PC-9 (cell line): ENCODE results near the gene OBSCN.

Source experiments
- EZH2 ChIP-seq: fragments of 200-600 bp; sonication (generic); IDR thresholded peaks from 2 replicates; pipeline ENCODE4 v1.8.0; 2017; ENCODE audit warnings: antibody characterized with exemption, low read depth
- TF ChIP-seq, protein P1 (sequence below): fragments of 200-600 bp; sonication (generic); conservative IDR thresholded peaks from 2 replicates; pipeline ENCODE4 v1.6.1; 2017; ENCODE audit warnings: mixed run types, antibody characterized with exemption, mild to moderate bottlenecking, moderate library complexity

DNA sequence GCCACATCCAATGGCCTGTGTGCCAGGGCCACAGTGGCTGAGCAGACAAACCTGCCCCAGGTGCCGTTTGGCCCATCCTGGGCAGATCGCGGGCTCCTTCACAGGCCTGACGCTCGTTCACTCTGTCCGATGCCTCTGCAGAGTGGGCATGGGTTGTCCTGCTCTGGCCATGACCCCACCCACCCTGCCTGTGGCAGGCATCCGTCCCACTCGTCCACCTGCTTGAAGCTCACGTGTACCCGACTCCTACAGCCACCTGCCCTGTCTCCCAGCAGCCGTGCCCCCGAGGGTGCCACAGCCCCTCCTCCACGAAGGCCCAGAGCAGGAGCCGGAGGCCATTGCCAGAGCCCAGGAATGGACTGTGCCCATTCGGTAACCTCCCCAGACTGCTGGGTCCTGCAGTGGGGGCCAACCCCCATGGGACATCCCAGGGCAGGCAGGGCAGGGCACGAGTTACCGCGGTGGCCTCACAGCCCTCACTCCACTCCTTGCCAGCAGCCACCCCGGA is 156.9 kb downstream of the OBSCN start:
- TF ChIP-seq, protein P1, sequence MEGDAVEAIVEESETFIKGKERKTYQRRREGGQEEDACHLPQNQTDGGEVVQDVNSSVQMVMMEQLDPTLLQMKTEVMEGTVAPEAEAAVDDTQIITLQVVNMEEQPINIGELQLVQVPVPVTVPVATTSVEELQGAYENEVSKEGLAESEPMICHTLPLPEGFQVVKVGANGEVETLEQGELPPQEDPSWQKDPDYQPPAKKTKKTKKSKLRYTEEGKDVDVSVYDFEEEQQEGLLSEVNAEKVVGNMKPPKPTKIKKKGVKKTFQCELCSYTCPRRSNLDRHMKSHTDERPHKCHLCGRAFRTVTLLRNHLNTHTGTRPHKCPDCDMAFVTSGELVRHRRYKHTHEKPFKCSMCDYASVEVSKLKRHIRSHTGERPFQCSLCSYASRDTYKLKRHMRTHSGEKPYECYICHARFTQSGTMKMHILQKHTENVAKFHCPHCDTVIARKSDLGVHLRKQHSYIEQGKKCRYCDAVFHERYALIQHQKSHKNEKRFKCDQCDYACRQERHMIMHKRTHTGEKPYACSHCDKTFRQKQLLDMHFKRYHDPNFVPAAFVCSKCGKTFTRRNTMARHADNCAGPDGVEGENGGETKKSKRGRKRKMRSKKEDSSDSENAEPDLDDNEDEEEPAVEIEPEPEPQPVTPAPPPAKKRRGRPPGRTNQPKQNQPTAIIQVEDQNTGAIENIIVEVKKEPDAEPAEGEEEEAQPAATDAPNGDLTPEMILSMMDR: no peak
- no peak for TF ChIP-seq EZH2
